Esophagus mucosa (tissue), 1 donor: ENCODE measurements around the gene PBXIP1. TPM values are rescaled to one million over a fixed set of nuclear protein-coding genes. Genes with fewer than 3 reads are reported as not detected.

Source experiments
- ATAC-seq: fragments of 200-7000 bp; cut with Tn5 transposase; one replicate; pipeline ENCODE4 v1.9.1; 2020
- total RNA-seq: library from RNA; stranded (reverse); gene quantifications from one replicate; pipeline ENCODE4 v1.2.4, GENCODE V29; 2023
- donor health status: DM: yes; HTN: yes; CAD: no.

Gene PBXIP1
- total RNA-seq, 1 donor from 2014 or later, result 9.2 TPM

DNA sequence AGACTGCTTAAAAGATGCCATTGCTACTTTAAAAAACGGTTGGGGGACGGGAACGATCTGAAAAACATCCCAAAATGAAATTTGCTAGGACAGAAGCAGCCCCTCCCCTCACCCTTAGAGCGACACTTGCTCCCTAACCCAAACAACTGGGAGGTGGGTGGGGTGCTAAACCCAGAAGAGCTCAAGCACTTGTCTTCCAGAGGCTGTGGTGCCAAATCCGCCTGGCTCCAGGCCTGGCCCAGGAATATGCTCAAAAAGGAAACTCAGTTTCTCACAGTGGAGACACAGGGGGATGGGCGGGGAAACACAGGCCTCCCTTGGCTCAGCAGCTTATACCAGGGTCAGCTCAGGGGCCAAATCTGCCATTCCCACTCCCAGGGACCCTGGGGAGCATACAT, 644 bp upstream of the PBXIP1 start:
- no peak for ATAC-seq

DNA sequence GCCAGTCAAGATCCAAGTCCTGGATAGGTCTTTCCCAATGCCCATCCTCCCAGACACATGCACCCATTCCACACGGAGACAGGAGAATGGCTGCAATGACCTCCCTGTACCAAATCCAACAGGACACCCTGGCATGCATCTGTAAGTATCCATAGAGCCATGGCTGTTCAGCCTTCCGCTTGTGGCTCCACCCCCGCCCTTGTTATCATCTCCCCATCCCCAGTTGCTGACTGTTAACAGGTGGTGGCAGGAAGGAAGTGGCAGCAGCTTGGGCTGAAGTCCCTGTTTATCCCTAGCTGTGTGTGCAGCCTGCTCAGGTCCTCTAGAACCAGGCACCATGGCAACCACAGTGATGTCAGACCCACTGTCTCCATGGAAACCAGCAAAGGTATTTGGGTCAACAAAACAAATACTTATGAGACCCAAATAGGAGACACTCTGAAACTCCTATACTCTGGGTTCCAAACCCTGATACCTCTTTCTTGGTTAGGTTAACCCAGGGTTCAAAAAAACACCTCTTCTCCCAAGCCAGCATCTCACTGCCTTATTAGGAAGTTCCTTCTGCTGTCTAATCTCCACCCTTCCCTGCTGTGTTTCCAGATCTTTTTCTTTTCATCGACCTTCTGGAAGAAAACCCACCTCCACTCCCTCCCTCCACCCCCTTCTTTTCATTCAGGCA, 721 bp downstream of the PBXIP1 start:
- ATAC-seq, result peak; percentile 34

DNA sequence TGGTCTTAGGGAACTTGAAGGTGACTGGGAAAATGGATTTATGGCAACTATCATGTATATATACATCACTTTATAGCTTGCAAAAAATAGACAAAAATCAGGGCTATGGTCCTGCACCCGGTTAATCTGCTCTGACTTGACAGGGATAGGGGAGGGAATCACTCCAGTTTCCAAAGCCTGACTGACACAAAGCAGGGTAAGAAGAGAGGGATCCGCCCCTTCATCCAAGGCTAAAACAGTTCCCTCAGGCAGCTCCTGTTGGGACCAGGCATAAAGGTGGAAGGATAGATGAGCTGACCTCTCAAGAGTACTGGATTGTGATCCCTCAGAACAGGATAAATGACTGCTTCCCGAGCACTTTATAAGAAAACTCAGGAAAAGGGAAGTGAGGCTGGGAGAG, 1.4 kb downstream of the PBXIP1 start:
- no peak for ATAC-seq

DNA sequence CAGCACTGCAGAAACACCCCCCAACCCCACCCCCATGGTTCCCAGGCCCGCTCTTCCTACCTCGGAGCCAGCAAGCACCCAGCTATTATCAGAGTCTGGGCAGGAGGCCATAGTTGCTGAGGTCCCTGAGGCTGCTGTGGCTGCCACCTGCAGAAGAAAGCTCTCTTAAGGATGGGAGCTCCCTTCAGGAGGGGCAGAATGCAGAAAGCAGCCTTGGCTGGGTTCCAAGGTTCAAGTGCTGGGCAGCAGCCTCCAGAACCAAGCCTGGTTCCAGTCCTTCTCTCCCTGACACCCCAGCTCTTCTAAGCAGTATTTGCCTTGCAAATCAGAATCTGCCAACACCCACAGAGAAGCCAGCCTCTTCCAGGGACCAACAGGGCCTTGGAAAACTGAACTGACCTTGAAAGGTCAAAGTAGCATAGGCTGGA, 2.3 kb downstream of the PBXIP1 start:
- no peak for ATAC-seq

DNA sequence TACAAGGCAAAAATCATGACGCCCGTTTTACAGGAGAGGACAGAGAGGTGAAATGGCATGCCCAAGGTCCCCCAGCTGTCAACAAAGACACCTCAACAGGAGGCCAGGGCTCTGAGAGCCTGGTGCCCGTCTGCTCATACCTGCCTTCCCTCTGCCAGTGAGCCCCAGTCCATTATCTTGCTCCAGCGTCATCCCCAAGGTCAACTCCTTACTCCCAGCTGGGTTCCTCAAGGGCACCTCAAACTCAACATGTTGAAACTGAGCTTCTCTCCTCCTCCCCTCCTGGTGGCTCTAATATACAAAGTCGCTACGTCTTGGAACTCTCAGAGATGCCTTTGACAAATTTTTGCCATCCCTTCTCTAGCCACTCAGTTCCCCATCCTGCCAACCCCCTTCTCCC, 3.2 kb downstream of the PBXIP1 start:
- no peak for ATAC-seq

DNA sequence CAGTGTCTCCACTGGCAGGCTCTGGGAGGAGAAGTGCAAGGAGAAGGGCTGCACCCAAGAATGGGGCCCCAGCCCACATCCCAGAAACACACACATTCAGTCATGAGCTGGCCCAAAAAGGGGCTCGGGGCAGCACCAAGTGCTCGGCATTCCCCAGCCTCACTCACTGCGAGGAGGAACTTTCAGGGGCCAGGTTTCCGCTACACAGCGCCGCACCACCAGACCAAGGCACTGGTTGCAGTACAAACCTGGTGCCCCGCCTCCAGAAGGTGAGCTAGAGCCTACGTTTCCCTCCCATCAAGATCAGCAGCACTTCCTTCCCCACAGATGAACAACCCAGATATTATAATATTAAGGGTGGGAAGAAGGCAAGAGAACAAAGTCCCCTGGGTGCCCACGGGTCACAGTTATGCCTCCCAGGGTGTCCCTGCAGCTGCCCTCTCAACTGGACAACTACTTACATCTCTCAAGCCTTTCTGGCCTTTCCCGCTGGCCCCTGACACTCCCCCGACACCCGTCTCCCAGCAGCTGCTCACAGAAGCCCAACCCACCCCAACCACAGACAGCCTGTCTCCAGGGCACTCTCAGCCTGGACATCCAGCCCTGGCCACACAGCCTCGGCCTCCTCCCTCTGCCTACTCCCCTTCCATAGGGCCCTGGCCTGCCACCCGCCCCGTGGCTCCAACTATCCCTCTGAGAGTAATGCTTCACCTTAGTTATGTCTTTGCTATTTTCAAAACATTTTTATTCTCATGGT, 3.8 kb downstream of the PBXIP1 start:
- no peak for ATAC-seq

DNA sequence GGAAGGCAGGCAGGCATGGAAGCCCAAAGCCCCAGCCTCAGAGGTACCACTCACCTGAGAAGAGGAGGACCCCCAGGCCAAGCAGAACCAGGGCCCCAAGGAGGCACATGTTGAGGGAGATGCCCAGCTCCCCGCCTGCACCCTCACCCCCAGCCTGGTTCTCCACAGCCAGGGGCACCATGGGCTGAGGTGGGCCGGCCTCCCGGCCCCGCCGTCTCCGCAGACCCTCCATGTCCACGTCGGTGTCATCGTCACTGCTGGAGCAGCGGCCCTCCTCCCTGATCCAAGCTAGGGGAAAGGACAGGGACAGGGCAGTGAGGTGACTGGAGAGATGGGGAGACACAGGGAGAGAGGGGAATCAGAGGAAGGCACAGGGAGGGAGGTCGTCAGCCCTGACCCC, 7.8 kb downstream of the PBXIP1 start:
- no peak for ATAC-seq

DNA sequence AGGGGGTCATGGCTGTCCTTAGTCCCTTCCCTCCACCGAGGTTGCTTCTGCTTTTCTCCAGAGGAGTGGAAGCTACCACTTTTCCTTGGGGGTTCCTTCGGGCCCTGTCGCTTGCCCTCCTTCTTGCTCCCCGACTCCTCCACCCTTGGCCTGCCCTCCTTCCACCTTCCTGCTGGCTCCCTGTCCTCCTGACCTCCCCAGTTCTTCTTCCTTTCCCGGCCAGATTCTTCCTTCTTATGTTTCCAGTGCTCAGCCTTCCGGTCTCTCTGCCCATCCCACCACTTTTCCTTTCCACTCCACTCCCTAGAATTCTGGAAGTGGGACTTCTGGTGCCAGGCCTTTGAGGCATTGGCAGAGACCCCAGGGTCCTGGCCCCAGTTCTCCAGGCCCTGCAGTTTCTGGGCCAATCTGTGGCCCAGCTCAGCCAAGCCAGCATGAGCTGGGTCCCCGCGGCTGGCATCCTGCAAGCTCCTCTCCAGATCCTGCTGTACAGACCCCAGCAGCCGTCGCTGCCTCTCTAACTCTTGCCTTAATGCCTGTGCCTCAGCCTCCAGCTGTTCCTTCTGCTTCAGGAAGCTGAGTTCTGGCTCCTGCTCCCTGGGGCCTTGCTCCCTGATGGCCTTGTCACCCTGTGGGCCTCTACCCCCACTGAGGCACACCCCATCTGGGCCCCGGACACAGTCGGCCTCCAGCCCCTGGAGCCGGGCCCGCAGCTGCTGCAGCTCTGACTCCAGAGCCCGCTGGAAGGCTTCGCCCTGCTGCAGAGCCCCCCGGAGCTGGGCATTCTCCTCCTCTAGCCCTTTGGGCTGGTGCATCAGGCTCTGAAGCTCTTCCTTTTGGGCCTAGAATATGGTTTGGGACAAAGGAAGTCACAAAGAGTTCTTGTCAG, 9.7 kb downstream of the PBXIP1 start:
- ATAC-seq, result no peak

DNA sequence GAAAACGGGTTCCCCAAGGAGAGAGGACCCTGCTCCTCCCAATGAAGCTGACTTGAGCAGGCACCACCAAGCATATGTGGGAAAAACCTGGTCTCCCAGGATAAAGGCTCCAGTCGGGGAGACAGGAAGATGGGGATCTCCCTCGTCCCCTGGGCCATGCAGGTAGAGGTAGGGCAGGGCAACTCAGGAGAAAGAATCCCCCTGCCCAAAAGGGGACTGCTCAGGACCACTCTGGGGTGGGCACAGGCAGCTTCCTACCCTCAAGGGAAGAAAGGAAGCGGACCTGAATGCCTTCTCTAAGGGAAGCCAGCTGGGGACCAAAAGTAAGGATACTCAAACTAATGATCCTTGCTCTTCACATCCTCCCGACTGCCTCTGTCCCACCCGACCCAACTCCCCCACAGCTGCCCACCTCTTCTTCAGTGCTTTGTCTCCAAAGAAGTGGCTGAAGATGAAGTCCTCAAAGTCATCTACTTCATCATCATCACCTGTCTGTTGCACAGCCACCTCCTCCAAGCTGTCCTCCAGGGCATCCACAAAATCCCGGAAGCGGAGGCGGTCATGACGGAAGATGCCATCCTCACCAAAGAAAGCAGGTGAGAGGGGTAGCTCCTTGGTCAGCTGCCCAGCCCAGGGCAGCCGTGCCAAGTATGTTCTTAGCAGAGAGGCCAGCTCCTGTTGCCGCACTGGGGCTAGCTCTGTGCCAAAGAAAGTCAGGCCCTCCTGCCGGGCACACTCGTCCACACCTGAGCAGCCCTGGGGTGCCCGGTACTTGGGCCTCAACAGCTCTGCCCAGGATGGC, 10.5 kb downstream of the PBXIP1 start:
- no peak for ATAC-seq

DNA sequence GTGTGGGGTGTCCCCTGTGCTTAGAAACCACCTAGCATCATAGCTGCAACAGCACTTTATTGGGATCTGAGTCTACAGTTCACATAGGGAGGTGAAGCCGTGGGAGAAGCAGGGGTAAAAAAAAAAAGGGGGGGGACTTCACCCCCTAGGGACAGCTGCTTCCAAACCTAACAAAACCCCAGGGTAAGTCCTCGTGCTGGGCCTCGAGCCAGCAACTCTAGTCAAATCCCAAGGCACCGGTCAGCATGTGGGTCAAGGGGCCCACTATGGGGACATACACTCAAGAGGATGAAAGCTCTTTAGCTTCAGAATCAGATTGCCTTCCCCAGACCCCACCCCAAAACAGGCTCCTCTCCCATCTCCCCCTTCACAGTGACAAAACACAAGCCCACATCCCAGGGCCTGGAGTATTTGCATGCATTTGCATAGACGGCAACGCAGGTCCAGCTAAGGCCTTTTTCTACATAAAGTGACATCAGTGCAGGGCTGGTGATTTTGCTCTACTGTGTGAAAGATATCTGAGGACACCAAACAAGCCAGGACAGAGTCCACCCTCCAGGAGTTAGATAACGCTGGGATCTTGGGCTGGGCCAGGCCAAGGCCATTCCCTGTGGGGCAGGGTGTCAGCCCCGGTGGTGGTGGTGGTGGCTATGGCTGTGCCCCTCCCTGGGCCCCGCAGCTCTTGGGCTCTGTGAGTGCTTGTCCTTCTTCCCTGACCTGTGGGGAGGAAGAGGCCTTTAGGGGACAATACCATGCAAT, 11.3 kb downstream of the PBXIP1 start:
- ATAC-seq, result no peak

DNA sequence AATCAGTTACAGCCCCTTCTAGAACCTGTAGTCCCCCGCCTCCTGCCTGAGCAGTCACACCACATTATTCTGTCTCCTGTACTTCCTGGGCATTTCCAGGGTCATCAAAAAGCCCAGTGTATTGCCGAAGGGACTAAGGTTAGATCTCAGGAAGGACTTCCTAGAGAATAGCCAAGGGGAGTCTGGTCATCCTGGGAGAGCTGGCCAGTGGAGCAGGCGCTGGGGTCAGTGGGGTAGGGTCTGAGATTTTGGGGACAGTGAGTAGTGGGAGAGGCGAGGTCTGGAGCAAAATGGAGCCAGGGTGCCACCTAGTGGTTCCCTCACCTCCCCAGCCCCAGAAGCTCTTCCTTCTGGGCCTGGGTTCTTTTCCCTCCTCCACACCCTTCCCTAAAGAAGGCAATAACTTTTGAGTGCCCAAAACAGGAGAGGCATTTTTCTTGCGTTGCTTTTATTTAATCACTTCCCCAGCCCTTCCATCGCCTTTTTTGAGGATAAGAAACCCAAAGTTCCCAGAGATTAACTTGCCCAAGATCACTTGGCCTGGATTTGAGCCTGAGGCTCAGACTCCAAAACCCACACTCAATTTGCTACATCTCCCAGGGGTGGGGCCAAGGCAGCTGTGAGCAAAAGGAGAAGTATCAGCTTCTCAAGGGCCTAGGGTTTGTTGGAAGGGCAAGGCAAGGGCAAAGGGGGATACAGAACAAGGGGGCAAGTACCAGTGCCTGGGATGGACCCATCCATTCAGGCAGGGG, 12.1 kb downstream of the PBXIP1 start:
- ATAC-seq, result no peak

DNA sequence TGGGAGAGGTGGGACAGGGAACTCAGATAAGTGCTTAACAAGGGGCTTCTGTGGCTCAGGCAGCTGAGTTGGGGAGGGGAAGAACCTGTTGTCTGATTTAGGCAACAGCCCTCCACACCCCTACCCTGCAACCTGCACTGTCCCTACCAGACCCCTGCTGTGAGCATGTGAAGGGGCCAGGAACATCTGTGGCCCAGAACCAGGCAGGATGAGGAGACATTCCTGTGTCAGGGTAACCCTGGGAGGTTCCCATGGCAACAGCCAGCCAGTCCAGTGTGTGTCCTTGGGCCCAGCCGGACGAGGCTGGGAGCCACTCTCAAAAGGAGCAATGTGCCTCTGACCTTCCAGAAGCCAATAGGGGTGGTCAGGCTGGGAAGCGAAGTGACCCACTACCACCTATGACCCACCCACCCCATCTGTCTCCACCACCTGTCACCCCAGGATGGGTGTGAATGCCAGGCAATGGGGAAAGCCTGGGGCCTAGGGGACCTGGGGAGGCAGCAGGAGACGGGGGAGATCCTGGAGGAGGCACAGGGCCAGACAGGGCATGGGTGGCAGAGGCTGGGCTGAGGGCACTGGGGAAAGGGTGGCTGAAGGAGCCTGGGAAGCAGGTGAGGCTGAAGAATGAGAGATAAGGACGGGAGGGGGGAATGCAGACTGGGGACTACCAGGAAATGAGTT, 14.4 kb downstream of the PBXIP1 start:
- no peak for ATAC-seq

DNA sequence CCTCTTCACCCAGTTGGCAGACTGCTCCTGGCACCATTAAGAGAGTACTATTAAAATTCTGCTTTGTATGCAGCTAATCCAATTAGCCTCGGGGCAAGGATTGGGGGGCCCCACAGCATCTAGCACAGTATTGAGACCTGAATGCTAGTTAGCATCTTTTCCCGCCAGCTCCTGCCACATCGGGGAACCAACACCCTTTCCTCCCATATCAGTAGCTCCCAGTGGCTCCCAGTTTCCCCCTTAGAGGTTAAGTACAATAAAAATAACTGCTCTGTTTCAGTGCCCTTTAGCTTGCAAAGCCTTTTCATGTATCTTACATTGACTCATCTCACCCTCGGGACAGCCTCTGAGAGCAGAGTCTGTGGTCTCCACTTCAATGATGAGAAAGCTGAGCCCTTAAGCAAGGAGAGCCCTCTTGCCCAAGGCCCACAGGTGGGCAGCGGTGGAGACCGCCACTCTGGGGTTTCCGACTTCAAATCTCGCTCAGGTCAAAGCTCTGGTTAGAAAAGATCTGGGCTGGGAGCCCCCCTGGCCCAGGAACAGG, 15.2 kb downstream of the PBXIP1 start:
- ATAC-seq, result no peak

DNA sequence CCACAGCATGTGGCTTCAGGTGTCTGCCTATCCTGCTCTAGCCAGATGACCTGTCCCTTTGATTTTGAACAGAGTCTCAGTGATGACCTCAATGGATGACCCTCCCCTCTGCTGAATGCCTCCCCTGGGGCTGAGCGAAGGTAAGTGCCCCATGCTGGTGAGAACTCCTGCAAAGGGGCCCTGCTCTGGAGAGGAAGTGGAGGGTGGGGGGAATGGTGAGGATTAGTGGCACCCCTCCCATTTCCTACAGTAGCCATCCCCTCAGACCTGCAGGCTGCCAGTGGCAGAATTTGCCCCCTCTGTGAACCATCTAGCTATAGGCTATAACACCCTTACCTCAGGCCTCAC, 15.7 kb downstream of the PBXIP1 start:
- no peak for ATAC-seq

DNA sequence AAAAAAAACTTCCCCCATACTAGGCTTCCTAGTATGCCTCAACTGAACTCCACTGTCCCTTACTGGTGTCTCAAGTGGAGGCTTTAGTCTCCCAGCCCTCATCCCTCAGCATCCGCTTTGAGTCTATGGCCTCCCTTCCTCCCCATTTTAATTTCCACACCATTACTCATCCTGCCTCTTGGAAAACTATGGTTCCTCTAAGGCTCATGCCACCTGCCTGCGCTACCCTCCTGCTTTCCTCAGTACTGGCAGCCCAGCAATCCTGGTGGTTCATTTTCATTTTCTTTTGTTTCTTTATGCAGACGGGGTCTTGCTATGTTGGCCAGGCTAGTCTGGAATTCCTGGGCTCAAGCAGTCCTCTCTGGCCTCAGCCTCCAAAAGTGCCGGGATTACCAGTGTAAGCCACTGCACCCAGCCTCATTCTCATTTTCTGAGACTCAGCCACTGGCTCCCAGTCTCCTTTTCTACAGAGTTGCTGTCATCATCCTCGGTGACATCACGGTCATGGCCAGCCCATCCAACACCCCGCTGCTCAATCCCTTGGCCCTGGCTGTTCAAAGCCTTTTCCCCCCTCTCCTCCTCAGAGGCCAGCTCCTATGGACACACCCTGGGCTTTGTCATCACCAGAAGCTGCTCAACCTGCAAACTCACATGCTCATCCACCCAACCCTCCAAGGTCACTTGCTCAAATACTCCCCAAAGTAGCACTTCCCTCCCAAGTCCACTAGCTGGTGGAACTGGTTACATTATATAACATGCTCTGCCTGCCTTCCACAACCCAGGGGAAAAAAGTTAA, 17.1 kb downstream of the PBXIP1 start:
- ATAC-seq, result peak; percentile 74

DNA sequence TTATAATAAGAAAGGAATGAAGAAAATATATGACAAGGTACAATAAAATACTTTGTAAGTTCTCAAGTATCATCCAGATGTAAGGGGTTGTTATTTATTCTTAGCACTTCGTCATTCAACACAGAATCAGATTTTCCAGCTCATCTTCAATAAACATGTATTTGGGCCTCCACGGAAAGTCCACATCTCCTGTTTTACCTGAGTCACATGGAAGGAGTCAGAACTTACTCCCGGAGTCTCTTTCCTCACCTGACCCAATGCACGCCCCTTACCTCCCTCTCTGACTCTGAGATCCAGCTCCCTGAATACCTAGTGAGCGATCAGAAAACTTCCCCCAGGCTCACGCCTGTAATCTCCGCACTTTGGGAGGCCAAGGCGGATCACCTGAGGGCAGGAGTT, 17.9 kb downstream of the PBXIP1 start:
- no peak for ATAC-seq

DNA sequence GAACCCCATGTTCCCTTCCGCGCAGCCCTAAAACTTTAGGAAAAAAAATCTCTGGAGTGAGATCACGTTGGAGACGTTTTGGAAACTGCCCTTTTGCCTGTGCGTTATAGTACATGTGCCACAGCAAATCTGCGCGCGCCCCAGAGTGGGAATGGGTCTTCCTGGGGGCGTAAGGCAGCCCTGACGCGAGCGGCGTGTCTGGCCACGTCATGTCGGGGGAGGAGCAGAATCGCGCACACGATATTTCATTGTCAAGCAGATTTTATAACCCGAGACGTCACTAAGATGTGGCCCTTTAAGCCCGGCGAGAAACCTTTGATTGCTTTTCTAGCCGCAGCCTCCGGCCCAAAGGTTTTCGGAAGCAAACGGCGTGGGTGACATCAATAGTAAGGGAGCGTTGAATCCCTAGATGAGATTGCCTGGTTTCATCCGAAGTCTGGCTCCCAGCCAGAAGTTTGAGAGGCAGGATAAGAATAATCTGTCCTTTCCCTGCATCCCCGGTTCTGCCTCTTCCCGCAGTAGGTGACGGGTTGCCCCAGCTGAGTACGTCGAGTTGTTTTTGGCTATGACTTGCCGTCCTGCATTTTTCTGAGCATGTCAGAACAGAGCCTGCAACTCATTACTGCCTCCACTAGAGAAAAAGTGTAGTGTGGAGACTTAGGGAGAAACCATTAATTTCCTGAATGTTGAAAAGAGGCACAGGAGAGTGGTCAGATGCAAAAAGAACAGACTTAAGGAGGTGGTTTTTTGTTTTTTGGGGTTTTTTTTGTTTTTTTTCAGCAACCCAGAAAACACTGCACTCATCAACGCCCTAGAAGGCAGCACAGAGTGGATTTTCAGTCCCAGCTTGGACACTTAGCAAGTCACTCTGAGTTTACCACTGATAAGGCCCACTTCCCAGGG, 18.6 kb downstream of the PBXIP1 start:
- ATAC-seq, result peak; percentile 69

DNA sequence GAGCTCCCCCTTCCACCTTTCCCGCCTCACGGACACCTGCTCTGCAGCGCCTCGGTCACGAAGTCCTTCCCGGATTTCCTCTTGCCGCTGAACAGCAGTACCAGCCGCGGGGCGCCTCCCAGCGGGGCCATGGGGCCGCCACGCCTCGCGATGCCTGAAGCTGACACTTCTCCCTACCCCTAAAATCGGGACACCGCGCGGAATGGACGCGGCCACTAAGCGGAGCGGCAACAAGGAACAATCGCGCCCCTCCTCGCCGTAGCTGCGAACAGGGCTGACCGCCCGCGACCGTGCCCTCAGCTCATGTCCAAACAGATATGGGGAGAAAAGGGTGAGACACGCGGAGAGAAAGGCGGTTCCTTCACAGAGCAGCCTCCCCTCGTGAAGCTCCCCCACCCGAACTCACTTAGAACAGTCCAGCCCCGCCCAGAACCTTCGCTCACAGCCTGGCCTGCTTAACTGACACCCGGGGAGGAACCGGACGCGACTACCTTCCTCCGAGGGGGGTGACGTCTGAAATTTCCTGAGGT, 19.3 kb downstream of the PBXIP1 start, which contains the start of gene PMVK:
Gene PMVK, minus strand, starts transcription at position 165 of the 530 bp plus-strand sequence. Its CDS starts 34 bp downstream, at position 131.
- ATAC-seq, result peak; percentile 83
